Stomach (tissue), 4 donors: ENCODE measurements around the gene RIN3.

Experiments used
- CTCF ChIP-seq, 7 experiments: fragments of 450-650 bp in 4 of 7; fragments of 200-600 bp in 3 of 7; sonication (generic) in 3 of 7; IDR thresholded peaks; one replicate each; pipeline ENCODE4 v1.5.1; 2016 to 2019; ENCODE audit warnings: antibody characterized with exemption in 7 of 7, control low read depth in 2 of 7, mild to moderate bottlenecking in 1 of 7
- EP300 ChIP-seq: sonication (generic); formaldehyde crosslinking; IDR thresholded peaks from one replicate; pipeline ENCODE4 v1.6.1; 2017; ENCODE audit warnings: antibody characterized with exemption
- POLR2A ChIP-seq, 4 donors: fragments of 450-650 bp; IDR thresholded peaks; one replicate each; pipeline ENCODE4 v1.6.1; 2016; ENCODE audit warnings: antibody characterized with exemption in 4 of 4, control low read depth in 2 of 4, mild to moderate bottlenecking in 1 of 4, moderate library complexity in 1 of 4

- no peak for TF ChIP-seq CTCF (IDR thresholded peaks at IDR 0.05)
- no peak for TF ChIP-seq EP300
- TF ChIP-seq POLR2A (IDR thresholded peaks at IDR 0.05), result no peak
Measured at GRCh38 chr14:92737206-92737605, 223.6 kb downstream of the RIN3 start.
